ENCODE measurements around the gene CFH.

GRCh38 chr1:196608390-196609369 lies 43.2 kb upstream of the CFH start, which contains the start of gene KCNT2:
- TF ChIP-seq, protein P1, sequence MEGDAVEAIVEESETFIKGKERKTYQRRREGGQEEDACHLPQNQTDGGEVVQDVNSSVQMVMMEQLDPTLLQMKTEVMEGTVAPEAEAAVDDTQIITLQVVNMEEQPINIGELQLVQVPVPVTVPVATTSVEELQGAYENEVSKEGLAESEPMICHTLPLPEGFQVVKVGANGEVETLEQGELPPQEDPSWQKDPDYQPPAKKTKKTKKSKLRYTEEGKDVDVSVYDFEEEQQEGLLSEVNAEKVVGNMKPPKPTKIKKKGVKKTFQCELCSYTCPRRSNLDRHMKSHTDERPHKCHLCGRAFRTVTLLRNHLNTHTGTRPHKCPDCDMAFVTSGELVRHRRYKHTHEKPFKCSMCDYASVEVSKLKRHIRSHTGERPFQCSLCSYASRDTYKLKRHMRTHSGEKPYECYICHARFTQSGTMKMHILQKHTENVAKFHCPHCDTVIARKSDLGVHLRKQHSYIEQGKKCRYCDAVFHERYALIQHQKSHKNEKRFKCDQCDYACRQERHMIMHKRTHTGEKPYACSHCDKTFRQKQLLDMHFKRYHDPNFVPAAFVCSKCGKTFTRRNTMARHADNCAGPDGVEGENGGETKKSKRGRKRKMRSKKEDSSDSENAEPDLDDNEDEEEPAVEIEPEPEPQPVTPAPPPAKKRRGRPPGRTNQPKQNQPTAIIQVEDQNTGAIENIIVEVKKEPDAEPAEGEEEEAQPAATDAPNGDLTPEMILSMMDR (IDR thresholded peaks at IDR 0.05; ENCODE audit: insufficient read depth, low read length, poor library complexity, severe bottlenecking): no peak
- no peak for TF ChIP-seq EZH2phosphoT487 (conservative IDR thresholded peaks at IDR 0.05; ENCODE audit: low read length)
